ENCODE data around the gene PGGHG. TPM values are rescaled to one million over a fixed set of nuclear protein-coding genes. Genes with fewer than 3 reads are reported as not detected.

The PGGHG gene
- polyA plus RNA-seq (ENCODE audit: insufficient read depth in 1 of 5, insufficient read length in 5 of 5, low replicate concordance in 1 of 5) = 10 to 100 TPM; 12.3 to 27.9 (median 18.1) TPM
- long read RNA-seq, donor 1 = 0 reads
- long read RNA-seq, donor 2 = 0 reads
- long read RNA-seq, donor 3, partial matches to known transcripts = 0 of 1 reads
- long read RNA-seq, donor 3, other reads (novel, unspliced or antisense) = 0 of 1 reads
- long read RNA-seq, donor 4, partial matches to known transcripts = 0 of 1 reads
- long read RNA-seq, donor 4, other reads (novel, unspliced or antisense) = 0 of 1 reads
- long read RNA-seq, donor 5 = 0 reads
- long read RNA-seq, donor 6 = 0 reads
- long read RNA-seq, donor 7 = 0 reads
- long read RNA-seq, donor 8 = 0 reads

GRCh38 chr11:288478-289397 is at the start of gene PGGHG:
PGGHG (plus strand) TSS chr11:289126; CDS start chr11:289817, 691 bp downstream.
- DNase-seq = no peak

DNA sequence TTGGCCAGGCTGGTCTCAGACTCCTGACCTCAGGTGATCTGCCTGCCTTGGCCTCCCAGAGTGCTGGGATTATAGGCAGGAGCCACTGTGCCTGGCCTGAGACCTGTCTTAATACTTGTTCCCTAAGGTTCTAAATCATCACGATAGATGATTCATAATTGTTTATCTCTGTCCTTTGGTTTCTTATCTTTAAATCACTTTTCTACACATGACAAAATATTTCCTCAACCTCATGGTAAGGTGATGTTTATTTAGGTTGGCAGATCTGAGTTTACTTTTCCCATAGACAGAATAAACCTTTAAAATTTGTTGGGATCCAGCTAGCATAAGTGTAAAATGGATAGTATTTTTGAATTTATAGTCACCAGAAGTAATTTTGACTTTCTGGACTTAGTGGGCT is 48.6 kb upstream of the PGGHG start:
- no peak for DNase-seq

- no peak for DNase-seq
These were observed 47.3 kb upstream of the PGGHG start for GRCh38 chr11:241634-242033.

DNA sequence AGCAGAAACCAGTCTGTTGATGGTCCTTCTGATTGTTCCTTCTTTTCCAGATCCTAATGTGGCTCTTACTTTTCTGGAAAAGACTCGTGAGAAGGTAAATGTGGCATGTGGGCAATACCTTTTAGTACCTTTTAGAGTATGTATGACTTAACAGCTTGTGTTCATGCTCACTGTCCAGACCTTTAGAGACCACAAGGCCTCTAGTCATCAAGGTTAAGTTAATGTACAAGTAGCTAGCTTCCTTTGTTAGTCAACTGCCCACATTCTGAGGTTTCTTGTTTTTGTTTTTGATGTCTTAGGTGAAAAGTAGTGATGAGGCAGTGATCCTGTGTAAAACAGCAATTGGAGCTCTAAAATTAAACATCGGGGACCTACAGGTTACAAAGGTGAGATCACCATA is 44.5 kb upstream of the PGGHG start:
- DNase-seq = no peak

DNA sequence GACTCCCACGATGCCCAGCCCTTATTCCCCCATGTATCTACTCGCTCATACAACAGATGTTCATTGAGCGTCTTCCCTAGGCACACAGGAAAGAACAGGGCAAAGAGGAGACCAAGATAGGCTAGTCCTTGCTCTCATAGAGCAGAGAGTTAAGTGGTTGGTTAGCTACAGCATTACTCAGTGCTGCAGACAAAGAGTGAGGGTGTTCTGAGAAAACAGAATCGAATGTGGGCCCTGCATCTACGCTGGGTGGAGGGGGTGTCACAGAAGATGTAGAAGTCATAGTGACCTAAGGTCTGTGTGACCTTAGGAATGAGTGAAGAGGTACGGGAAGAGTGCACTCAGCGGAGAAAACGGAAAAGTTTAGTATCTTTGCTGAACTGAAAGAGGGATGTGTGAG is 39.9 kb upstream of the PGGHG start:
- DNase-seq = no peak

DNA sequence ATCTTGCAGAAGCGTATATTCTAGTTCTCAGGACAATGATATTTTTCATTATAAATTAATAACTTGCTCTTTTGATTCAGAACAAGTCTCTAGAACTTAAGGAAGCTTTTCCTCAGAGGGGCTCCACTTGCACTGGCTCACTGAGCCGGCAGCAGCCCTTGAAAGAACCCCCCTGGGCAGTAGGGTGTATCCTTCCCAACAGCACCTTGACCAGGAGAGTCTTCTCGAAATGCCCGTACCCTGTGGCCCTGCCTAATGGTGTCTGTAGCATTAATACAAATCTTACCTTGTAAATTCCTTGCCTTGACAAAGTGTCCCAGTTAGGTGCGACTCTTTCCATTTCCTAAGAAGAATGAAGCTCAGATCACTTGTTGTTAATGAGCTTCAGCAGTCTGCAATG is 38.7 kb upstream of the PGGHG start:
- DNase-seq = no peak

DNA sequence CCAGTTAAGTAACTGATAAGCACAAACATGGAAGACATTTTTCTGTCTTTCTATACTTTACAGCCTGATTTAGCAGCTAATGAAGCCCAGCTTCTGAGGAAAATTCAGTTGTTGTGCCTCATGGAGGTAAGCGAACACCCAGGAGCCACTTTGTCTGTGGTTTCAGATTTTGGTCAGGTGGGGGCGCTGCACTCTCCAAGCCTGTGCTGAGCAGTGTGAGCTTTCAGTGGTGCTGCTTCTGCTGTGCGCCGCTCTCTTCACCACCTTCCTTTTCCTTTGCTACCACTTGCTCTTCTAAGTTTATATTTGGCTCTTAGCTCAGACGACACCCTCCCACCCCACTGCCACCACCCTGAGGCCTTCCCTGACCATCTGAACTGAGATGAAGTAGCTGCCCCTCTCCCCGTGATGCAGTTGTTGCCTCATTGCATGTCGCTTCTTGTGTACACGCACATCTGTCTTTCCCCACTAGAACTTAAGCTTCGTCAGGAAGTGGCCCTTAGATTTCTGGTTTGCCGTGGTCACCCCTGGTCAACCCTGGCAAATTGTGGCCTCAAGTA is 38.1 kb upstream of the PGGHG start:
- DNase-seq = no peak

DNA sequence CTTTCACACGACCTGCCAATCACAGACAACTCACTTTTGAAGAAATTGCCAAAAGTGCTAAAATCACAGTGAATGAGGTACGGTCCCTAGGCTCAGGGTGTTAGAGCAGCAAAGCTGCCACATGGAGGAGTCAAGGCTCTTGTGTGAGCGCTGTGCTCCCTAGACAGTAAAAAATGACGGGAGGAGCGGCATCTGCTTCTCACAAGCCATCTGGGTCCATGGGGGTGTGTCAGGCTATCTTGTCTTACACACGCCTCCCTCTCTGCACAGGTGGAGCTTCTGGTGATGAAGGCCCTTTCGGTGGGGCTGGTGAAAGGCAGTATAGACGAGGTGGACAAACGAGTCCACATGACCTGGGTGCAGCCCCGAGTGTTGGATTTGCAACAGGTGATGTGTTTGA is 37.4 kb upstream of the PGGHG start:
- no peak for DNase-seq

DNA sequence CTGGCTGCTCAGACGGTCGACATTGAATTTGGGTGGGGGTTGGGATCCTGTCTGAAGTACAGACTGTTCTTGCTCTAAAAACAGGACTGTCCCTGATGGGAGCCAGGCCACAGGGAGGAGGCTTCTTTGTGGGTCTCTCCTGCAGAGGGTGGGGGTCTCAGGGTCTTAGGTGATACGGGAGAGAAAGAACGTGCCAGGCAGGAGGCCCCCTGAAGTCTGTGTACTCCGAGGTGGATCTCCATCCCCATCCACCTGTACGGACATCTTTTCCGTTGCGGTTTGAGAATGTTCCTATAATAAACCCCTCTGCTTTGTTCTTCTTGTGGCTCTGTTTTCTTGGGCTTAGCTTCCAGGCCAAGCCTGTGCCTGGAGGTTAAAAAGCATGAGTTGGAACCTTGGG is 36.3 kb upstream of the PGGHG start:
- DNase-seq = no peak

GRCh38 chr11:253160-253885 is 35.6 kb upstream of the PGGHG start:
- DNase-seq = no peak

DNA sequence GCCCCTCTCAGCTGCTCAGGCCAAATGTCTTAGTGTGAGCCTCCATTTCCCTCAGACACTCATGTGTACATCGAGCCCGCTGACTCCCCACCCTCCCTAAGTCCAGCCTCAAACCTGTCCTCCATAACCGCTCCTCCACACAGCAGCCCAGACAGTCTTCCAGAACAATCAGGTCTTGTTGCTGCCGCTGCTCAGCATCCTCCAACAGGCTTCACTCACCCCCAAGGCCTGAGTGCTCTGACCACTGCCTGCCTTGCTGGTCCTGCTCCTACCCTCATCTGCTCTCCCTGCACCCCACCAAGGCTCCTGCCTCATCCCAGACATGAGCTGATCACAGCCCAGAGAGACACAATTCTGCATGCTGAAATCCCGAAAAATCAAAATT is 35.0 kb upstream of the PGGHG start:
- DNase-seq = no peak

DNA sequence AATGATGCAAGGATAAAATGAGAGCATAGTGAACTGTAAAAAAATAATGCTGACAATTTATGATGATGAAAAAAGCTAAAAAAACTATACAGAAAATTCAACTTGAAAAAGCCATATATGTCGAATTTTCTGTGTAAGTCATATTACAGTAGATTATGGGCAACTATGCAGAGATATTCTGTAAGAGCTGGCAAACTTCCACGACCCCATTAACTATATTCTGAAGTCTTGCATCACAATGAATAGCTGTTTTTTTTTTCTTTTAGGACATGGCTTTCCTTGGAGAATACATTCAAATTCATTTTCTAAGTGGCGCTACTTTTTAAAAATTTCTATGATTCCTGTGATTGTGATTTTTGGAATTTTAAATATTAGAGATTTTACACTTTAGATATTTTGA is 33.8 kb upstream of the PGGHG start:
- peak; percentile 76 to 82 for DNase-seq

- no peak for DNase-seq
These were observed 33.1 kb upstream of the PGGHG start for GRCh38 chr11:255816-256215.

DNA sequence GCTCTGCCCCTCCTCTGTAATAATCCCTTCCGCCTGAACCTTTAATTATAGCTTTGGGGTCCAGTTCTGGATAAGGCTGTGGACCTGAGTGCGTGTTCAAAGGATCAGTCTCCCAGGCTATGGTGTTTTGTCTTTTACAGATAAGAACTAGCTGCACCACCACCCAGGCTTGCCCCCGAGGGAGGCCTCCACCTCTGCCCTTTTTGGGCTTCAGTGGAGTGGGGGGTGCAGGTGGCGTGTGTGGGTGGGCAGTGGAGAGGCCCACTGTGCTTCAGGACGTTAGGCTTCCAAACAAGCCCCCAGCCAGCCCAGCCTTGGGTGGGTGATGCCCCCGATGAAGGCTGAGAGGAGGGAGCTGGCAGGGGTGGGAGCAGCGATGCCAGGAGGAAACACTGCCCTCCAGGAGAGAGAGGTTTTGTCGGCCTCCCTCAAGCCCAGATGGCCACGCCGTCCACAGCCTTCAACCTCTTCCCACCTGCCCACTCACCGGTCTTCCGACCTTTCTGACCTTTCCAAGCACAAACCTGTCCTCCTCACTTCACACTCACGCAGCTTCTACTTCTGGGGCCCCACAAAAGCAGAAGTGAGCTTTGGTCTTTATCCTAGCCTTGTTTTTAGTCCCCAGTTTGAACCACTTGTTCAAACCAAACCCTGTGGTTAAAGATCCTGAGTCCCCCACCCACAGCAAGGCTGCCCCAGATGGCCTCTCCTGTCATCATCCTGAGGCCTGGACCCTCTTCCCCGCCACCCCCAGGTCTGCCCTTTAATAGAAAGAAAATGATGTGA is 31.8 kb upstream of the PGGHG start:
- DNase-seq = no peak

GRCh38 chr11:257766-258493 is 31.0 kb upstream of the PGGHG start:
- DNase-seq = no peak

- DNase-seq = no peak
These were observed 29.5 kb upstream of the PGGHG start for GRCh38 chr11:259413-259812.

- DNase-seq = no peak
These were observed 27.3 kb upstream of the PGGHG start for GRCh38 chr11:261624-262023.

DNA sequence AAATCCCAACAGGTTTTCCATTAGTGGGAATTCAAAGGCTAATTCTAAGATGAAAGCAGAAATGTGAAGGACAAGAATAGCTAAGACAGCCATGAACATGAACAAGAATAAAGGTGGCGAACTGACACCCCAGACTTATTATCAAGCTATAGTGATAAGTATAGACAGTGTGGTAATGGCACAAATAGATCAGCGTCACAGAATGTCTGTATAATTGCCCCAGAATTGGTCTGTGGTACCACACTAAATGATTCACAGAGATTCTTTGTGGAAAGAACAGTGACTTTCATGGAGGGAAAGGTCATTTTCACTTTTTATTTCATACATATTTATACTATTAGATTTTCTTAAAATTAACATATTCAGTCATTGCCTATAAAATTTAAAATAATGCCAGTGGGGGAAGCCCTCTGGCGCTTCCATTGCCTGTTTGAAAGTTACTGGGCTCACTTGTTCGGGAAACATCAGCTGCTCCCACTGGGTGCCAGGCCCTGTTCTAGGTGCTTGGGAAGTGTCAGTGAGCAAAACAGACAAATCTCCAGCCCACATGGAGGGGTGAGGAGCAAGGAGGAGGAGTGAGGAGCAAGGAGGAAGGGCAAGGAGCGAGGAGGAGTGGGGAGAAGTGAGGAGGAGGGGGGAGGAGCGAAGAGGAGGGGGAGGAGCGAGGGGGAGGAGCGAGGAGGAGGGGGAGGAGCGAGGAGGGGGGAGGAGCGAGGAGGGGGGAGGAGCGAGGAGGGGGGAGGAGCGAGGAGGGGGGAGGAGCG is 22.1 kb upstream of the PGGHG start:
- DNase-seq = no peak

GRCh38 chr11:267491-267994 is 21.4 kb upstream of the PGGHG start:
- DNase-seq = no peak
